GDM1 (cell line): ENCODE measurements around the gene BAG5.
"Not testable (repeated sequence)": the region's sequence is repeated elsewhere in the genome, so short reads cannot be mapped to it uniquely, and the experiment has no call there.

ENCODE experiments used
- DNase-seq: peaks from one replicate; lab custom pipeline; 2025; lab: John Stamatoyannopoulos, UW

Gene BAG5

GRCh38 chr14:103534576-103535061, 27.8 kb downstream of the BAG5 start:
- no peak for DNase-seq

- no peak for DNase-seq
Measured at GRCh38 chr14:103533999-103534575, 28.4 kb downstream of the BAG5 start.

GRCh38 chr14:103533137-103533998, 29.1 kb downstream of the BAG5 start:
- no peak for DNase-seq

- DNase-seq, result no peak
Measured at GRCh38 chr14:103532216-103533136, 30.0 kb downstream of the BAG5 start.

GRCh38 chr14:103531421-103532215, 30.8 kb downstream of the BAG5 start:
- no peak for DNase-seq

- DNase-seq, result no peak
Measured at GRCh38 chr14:103530831-103531230, 31.6 kb downstream of the BAG5 start.

GRCh38 chr14:103530390-103530789, 32.1 kb downstream of the BAG5 start:
- DNase-seq, result no peak

- DNase-seq, result no peak
Measured at GRCh38 chr14:103529383-103530365, 32.8 kb downstream of the BAG5 start.

- DNase-seq, result peak; percentile 38
Measured at GRCh38 chr14:103528587-103529382, 33.7 kb downstream of the BAG5 start, which contains the start of gene TRMT61A. TSS of gene TRMT61A (plus strand) at chr14:103529196. CDS start at chr14:103529979, 783 bp downstream.

- no peak for DNase-seq
Measured at GRCh38 chr14:103528146-103528586, 34.3 kb downstream of the BAG5 start.

GRCh38 chr14:103527408-103528145, 34.9 kb downstream of the BAG5 start:
- DNase-seq, result no peak

- no peak for DNase-seq
Measured at GRCh38 chr14:103526914-103527248, 35.6 kb downstream of the BAG5 start.

- peak; percentile 37 for DNase-seq
Measured at GRCh38 chr14:103526247-103526913, 36.1 kb downstream of the BAG5 start.

GRCh38 chr14:103525430-103526246, 36.8 kb downstream of the BAG5 start:
- not testable (repeated sequence) for DNase-seq

GRCh38 chr14:103524002-103524935, 38.2 kb downstream of the BAG5 start:
- no peak for DNase-seq

GRCh38 chr14:103523575-103523954, 38.9 kb downstream of the BAG5 start:
- no peak for DNase-seq
